Lower lobe of right lung (tissue), 2 donors: ENCODE results near the gene HOXC6. TPM values are rescaled to one million over a fixed set of nuclear protein-coding genes. Genes with fewer than 3 reads are reported as not detected.

Experiments
- ATAC-seq, 2 donors: fragments of 200-7000 bp; cut with Tn5 transposase; one replicate each; pipeline ENCODE4 v1.9.1; 2020 to 2022; ENCODE audit warnings: mild to moderate bottlenecking in 2 of 2, moderate library complexity in 2 of 2
- DNase-seq: peaks from one replicate; pipeline ENCODE4 v3.0.0-alpha.2; 2020
- H3K27ac ChIP-seq: fragments of 200-600 bp; one replicate; pipeline ENCODE4 v1.8.0; 2022
- H3K27me3 ChIP-seq: fragments of 200-600 bp; one replicate; pipeline ENCODE4 v1.8.0; 2022; ENCODE audit warnings: low read depth
- H3K36me3 ChIP-seq: fragments of 200-600 bp; one replicate; pipeline ENCODE4 v1.8.0; 2022; ENCODE audit warnings: mild to moderate bottlenecking
- H3K4me1 ChIP-seq: fragments of 200-600 bp; one replicate; pipeline ENCODE4 v1.8.0; 2022
- H3K4me3 ChIP-seq: fragments of 200-600 bp; one replicate; pipeline ENCODE4 v1.8.0; 2022; ENCODE audit warnings: mild to moderate bottlenecking
- H3K9me3 ChIP-seq: fragments of 200-600 bp; one replicate; pipeline ENCODE4 v1.8.0; 2022
- intact Hi-C: fragments of 100-400 bp; cut with DNase I; formaldehyde crosslinking; loops from one replicate; pipeline ENCODE4 v1.11.0; 2022
- total RNA-seq: library from RNA; stranded (reverse); fragmentation: NEBNext Ultra II Directional; extraction: Animal tissue kit (Norgen Biotek cat#: 25700); gene quantifications from one replicate; pipeline ENCODE4 v1.2.1, GENCODE V29; 2021
- TF ChIP-seq, protein P1 (sequence below): fragments of 200-600 bp; IDR thresholded peaks from one replicate; pipeline ENCODE4 v1.8.0; 2022; ENCODE audit warnings: antibody characterized with exemption, mild to moderate bottlenecking
- donor health status: DM: no; HTN: yes; CAD: no; lungs with severe emphysema.

HOXC6 gene
- total RNA-seq, 1 donor from 2014 or later, result 0.50 TPM

DNA sequence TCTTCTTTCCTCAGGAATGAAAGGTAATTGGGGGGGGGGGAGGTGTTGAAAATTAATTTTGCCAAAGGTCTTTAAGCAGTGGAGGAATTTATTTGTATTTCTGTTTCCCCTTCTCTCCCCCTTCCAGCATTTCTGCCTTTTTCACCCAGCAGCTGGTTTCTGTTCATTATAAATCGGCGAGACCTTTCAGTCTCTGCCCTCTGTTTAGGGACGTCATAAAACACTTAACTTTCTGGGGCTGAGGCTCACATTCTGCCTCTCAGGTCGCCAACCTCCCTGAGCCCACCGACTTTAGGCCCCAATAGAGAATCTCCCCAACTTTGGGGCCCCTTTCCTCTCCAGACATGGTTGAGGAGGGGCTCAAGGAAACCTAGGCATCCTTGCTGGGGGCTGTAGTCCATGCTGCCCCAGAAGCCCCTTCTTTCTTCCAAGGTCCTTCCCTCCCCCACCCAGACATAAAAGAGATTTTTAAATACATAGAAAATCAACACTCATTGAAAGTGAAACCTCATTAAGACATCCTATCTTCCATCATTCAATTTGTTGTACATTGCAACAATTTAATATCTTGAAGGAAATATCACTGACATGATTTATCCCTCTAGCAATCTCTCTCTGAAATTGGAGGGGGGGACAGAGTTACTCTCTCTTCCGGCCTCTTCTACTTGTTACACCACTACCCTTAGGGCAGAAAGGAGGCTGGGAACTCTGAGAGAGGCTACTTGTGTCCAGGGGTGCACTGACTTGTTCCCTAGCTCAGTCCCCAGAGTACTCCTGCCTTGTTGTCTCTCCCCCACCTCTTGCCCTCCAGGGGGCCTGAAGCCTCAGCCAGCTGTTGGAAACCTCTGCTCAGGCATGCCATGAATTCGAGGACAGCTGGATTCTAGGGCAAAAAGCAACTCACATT lies 2.5 kb upstream of the HOXC6 start:
- Histone ChIP-seq H3K4me1 (peaks cover 1% of the 10 kb centered on the region), H3K27ac (no peak overlapping the region), H3K9me3 (no peaks in the 10 kb centered on the region), H3K36me3 (no peaks in the 10 kb centered on the region), H3K27me3 (peaks cover 100% of the 10 kb centered on the region), H3K4me3 (no peak overlapping the region)
- intact Hi-C loops, result no loop called here
- DNase-seq, result no peak
- TF ChIP-seq, protein P1, sequence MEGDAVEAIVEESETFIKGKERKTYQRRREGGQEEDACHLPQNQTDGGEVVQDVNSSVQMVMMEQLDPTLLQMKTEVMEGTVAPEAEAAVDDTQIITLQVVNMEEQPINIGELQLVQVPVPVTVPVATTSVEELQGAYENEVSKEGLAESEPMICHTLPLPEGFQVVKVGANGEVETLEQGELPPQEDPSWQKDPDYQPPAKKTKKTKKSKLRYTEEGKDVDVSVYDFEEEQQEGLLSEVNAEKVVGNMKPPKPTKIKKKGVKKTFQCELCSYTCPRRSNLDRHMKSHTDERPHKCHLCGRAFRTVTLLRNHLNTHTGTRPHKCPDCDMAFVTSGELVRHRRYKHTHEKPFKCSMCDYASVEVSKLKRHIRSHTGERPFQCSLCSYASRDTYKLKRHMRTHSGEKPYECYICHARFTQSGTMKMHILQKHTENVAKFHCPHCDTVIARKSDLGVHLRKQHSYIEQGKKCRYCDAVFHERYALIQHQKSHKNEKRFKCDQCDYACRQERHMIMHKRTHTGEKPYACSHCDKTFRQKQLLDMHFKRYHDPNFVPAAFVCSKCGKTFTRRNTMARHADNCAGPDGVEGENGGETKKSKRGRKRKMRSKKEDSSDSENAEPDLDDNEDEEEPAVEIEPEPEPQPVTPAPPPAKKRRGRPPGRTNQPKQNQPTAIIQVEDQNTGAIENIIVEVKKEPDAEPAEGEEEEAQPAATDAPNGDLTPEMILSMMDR, result no peak
- no peak for ATAC-seq

DNA sequence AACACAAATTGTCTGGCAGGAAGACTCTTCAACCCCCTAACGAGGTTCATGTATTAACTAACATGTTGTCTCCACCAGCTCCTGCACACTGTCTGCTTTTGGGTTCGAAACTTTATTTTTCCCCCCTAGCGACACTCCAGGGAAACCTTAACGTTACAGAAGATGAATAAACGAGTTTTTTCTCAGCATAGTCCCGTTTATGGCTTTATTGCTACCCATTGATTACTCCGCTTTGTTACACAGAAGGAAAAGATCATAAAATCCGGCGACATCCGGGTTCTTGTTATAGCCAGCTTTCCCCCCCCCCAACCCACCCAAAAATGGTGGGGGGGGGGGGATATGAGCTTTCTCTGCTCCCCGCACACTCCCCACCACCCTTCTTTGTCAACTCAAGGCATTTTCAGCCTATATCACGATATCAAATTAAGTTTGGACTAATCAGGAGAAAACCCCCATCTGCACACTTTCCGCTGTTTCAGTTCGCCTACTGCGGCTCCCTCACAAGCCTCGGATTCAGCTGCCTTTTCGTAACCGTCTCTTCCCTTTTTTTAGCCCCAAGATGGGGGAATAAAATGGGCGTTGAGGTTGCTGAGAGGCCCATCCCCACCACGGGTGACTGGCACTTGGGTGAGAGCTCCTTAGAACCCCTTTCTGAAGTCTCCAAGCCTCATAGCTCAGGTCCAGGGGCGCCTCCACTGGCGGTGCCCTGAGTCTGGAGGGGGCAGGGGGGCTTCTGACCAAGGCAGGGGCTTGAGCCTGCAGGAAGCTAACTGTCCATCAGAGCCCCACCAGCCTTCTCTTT lies 1.4 kb upstream of the HOXC6 start:
- Histone ChIP-seq H3K27me3 (peaks cover 100% of the 10 kb centered on the region), H3K4me1 (peaks cover 7% of the 10 kb centered on the region), H3K9me3 (no peaks in the 10 kb centered on the region), H3K4me3 (no peak overlapping the region), H3K27ac (no peak overlapping the region), H3K36me3 (no peaks in the 10 kb centered on the region)
- no peak for DNase-seq
- intact Hi-C loops, result no loop called here
- no peak for ATAC-seq
- TF ChIP-seq, protein P1, result no peak

DNA sequence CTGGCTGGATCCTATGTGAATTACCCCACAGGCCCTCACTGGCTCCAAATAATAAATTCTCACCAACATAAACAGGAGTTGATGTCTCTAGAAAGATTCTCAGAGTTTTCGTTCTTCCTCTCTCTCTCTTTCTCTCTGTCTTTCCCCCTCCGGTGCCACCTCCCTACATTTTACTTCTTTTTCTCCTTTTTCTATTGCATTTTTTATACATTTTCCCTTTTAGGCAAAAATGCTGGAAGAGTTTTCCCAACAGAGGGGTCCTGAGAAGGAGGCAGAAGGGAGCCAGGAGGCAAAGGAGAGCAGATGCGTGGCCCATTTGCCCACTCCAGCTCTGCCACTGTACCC lies 826 bp upstream of the HOXC6 start:
- no peak overlapping the region for H3K4me3 ChIP-seq
- TF ChIP-seq, protein P1, result no peak
- intact Hi-C loops, result no loop called here
- no peaks in the 10 kb centered on the region for H3K9me3 ChIP-seq
- no peaks in the 10 kb centered on the region for H3K36me3 ChIP-seq
- H3K27me3 ChIP-seq, result peaks cover 100% of the 10 kb centered on the region
- no peak overlapping the region for H3K27ac ChIP-seq
- H3K4me1 ChIP-seq, result peaks cover 7% of the 10 kb centered on the region
- ATAC-seq, result no peak
- no peak for DNase-seq

DNA sequence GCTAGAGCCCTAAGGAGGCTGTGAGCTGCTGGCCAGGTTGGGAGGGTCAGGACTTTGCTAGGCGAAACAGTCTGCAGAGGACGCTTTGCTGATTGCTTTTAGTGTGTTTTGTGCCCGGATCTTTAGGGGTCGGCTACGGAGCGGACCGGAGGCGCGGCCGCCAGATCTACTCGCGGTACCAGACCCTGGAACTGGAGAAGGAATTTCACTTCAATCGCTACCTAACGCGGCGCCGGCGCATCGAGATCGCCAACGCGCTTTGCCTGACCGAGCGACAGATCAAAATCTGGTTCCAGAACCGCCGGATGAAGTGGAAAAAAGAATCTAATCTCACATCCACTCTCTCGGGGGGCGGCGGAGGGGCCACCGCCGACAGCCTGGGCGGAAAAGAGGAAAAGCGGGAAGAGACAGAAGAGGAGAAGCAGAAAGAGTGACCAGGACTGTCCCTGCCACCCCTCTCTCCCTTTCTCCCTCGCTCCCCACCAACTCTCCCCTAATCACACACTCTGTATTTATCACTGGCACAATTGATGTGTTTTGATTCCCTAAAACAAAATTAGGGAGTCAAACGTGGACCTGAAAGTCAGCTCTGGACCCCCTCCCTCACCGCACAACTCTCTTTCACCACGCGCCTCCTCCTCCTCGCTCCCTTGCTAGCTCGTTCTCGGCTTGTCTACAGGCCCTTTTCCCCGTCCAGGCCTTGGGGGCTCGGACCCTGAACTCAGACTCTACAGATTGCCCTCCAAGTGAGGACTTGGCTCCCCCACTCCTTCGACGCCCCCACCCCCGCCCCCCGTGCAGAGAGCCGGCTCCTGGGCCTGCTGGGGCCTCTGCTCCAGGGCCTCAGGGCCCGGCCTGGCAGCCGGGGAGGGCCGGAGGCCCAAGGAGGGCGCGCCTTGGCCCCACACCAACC lies 1.5 kb downstream of the HOXC6 start:
- intact Hi-C loops, result no loop called here
- Histone ChIP-seq H3K9me3 (no peaks in the 10 kb centered on the region), H3K27ac (no peak overlapping the region), H3K27me3 (peaks cover 100% of the 10 kb centered on the region), H3K4me1 (peaks cover 13% of the 10 kb centered on the region), H3K4me3 (no peak overlapping the region), H3K36me3 (no peaks in the 10 kb centered on the region)
- no peak for DNase-seq
- no peak for ATAC-seq
- TF ChIP-seq, protein P1, result no peak

DNA sequence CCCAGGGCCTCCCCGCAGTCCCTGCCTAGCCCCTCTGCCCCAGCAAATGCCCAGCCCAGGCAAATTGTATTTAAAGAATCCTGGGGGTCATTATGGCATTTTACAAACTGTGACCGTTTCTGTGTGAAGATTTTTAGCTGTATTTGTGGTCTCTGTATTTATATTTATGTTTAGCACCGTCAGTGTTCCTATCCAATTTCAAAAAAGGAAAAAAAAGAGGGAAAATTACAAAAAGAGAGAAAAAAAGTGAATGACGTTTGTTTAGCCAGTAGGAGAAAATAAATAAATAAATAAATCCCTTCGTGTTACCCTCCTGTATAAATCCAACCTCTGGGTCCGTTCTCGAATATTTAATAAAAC lies 2.2 kb downstream of the HOXC6 start:
- H3K4me1 ChIP-seq, result peaks cover 13% of the 10 kb centered on the region
- TF ChIP-seq, protein P1, result no peak
- no peaks in the 10 kb centered on the region for H3K9me3 ChIP-seq
- no peak for DNase-seq
- no peak overlapping the region for H3K4me3 ChIP-seq
- intact Hi-C loops, result no loop called here
- no peaks in the 10 kb centered on the region for H3K36me3 ChIP-seq
- ATAC-seq, result no peak
- peaks cover 100% of the 10 kb centered on the region for H3K27me3 ChIP-seq
- peak overlapping the region; percentile 18 for H3K27ac ChIP-seq
